BLaER1 treated with 17β-estradiol and CSF1 and Interleukin-3, amounts not matched to agents 10 nM and 100 nM (cell line): Measurements from ENCODE around the gene KRT31.
"Not testable (repeated sequence)": the region's sequence is repeated elsewhere in the genome, so short reads cannot be mapped to it uniquely, and the experiment has no call there.

Experiments used
- H3K27ac ChIP-seq, 11 experiments: shearing (Covaris generic); formaldehyde crosslinking; 2 replicates each; pipeline ENCODE4 v1.8.1; 2022
- H3K27me3 ChIP-seq, 11 experiments: shearing (Covaris generic); formaldehyde crosslinking; 2 replicates each; pipeline ENCODE4 v1.8.1; 2022
- H3K36me3 ChIP-seq, 11 experiments: shearing (Covaris generic); formaldehyde crosslinking; 2 replicates each; pipeline ENCODE4 v1.8.1; 2022
- H3K4me1 ChIP-seq, 10 experiments: shearing (Covaris generic); formaldehyde crosslinking; 2 replicates each; pipeline ENCODE4 v1.8.1; 2022
- H3K4me2 ChIP-seq, 11 experiments: shearing (Covaris generic); formaldehyde crosslinking; 2 replicates each; pipeline ENCODE4 v1.8.1; 2022
- H3K4me3 ChIP-seq, 10 experiments: shearing (Covaris generic); formaldehyde crosslinking; 2 replicates each; pipeline ENCODE4 v1.8.1; 2022
- H3K9ac ChIP-seq, 11 experiments: shearing (Covaris generic); formaldehyde crosslinking; 2 replicates each; pipeline ENCODE4 v1.8.1; 2022
- H3K9me3 ChIP-seq, 11 experiments: shearing (Covaris generic); formaldehyde crosslinking; replicated peaks in 1 of 11; 2 replicates each; pipeline ENCODE4 v1.8.1; 2022
- H4K20me1 ChIP-seq, 11 experiments: shearing (Covaris generic); formaldehyde crosslinking; 2 replicates each; pipeline ENCODE4 v1.8.1; 2022
- Cebpa-rat ChIP-seq, 11 experiments: shearing (Covaris generic); IDR thresholded peaks; 2 replicates each; pipeline ENCODE4 v1.8.1; 2022

Gene KRT31

DNA sequence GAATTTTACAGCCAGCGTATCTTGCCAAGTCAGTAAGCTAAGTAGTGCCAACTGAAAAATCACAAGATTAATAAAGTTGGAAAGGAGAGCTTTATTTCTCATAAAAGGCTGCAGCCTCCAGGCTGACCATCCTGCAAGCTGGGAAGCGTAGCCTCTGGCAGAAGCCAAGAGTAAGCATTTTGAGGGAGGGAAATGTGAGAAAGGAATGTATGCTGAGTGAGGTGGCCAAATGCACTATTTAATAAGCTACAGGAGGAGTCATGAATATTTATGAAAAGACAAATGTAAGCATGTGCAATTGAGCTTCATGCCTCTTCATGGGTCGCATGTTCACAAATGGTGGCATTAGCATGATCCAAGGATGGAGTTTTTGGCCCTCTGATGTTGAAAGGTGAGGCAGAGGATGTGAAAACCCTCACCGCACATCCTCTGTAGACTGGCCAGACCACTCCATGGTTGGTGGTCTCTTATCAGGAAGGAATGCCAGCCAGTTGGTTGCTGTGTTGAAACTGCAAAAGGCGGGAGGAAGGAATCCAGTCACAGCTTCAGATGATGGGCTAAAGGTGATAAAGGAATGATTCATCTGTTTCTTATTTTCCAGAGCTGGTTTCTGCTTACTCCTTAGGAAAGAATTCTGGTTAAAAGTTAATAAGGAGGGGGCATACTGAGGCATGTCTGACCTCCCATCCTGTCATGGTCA is 37.0 kb downstream of the KRT31 start:
- H4K20me1 ChIP-seq = no peaks in the 10 kb centered on the region
- H3K27ac ChIP-seq = no peak overlapping the region
- TF ChIP-seq Cebpa-rat (IDR thresholded peaks at IDR 0.05) = no peak
- H3K4me3 ChIP-seq = no peak overlapping the region
- no peaks in the 10 kb centered on the region for H3K4me1 ChIP-seq
- no peaks in the 10 kb centered on the region for H3K27me3 ChIP-seq
- H3K36me3 ChIP-seq = no peaks in the 10 kb centered on the region
- no peak overlapping the region for H3K4me2 ChIP-seq
- no peak overlapping the region for H3K9ac ChIP-seq
- H3K9me3 ChIP-seq = peaks cover 0 to 13% (median 5%) of the 10 kb centered on the region in 11 experiments; a peak in 10 of 22 replicates

DNA sequence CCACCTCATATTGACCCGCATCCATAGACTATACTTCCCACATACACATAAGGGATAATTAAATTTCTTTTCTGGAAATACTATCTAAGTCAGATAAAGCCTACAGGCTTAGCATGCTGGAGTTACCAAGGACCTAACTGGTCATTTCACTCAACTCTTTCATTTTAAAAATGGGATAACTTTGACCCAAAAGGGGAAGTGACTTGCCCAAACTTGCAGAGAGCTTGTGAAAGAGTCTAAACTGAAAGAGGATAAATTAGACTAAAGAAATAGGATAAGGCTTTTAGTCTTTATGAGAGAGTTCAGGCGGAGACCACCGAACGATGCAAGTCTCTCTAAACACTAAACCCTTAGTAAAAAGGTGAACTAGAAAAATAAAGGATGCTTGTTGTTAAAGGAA is 42.9 kb downstream of the KRT31 start:
- Histone ChIP-seq H3K27me3 (no peaks in the 10 kb centered on the region), H3K4me2 (peak overlapping the region in 4 of 11 experiments; percentile 27 to 57 (median 34); a peak in 6 of 22 replicates), H3K4me1 (peaks cover 0 to 10% (median 2%) of the 10 kb centered on the region in 10 experiments; a peak in 7 of 20 replicates), H3K4me3 (no peak overlapping the region), H4K20me1 (no peaks in the 10 kb centered on the region), H3K27ac (peak overlapping the region in 2 of 11 experiments; percentile 0 to 42; a peak in 1 of 22 replicates), H3K9me3 (peaks cover 0 to 6% (median 5%) of the 10 kb centered on the region in 11 experiments; a peak in 10 of 22 replicates), H3K36me3 (no peaks in the 10 kb centered on the region), H3K9ac (no peak overlapping the region)
- peak in 1 of 11 experiments; percentile 43; a peak in 1 of 22 replicates for TF ChIP-seq Cebpa-rat (IDR thresholded peaks at IDR 0.05)

DNA sequence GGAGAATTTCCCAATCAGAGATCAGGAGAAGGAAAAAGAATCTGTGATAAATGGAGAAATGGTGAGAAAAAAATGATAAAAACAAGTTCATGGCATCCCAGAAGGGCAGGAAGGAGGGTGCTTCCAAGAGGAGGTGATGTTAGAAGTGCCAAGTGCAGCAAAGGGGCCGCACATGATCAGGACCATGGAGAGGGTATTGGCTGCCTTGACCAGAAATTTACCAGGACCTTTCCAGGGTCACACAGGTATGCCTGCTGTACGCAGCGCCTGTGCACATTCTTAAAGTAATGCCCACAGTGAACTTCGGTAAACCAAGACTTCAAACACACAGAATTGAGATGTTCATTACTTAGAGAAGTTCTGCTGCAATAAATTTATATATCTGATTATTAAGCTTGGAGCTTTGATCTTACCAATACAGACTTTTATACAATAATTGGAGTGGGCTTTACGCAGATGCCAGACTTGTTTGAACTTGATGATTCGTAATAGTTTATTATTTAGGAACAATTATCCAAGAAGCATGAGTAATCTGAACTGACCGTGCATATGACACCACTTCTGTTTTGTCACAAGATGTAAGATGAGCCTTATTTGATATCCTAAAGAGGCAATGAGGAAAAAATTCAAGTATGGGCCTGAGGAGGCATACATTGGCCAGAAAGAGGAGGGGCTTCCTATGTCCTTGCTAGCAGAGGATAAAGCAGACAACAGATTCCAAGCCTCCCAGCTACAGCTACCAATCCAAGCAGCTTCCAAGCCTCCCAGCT is 44.6 kb downstream of the KRT31 start:
- Histone ChIP-seq H4K20me1 (no peaks in the 10 kb centered on the region), H3K36me3 (no peaks in the 10 kb centered on the region), H3K4me1 (peaks cover 0 to 17% (median 2%) of the 10 kb centered on the region in 10 experiments; a peak in 7 of 20 replicates), H3K9me3 (peaks cover 0 to 6% (median 5%) of the 10 kb centered on the region in 11 experiments; a peak in 10 of 22 replicates), H3K27me3 (no peaks in the 10 kb centered on the region), H3K4me3 (no peak overlapping the region), H3K9ac (no peak overlapping the region), H3K4me2 (no peak overlapping the region), H3K27ac (no peak overlapping the region)
- no peak for TF ChIP-seq Cebpa-rat (IDR thresholded peaks at IDR 0.05)

DNA sequence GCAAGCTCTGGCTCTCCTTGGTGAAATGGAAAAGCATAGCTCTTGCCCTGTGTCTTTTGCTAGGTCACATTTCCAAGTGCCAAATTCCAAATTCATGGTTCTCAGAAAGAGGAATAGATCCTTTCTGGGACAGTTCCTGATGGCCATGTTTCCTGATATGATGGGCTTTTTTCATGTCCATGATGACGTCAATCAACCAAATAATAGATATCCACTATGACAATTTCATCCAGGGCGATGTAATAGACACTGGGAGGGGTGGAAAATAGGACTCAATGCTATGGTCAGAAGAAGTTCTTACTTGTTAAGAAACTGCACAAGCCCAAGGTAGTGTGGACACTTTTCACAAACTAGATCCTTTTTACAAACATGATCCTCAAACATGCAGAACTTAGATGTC is 46.2 kb downstream of the KRT31 start:
- Histone ChIP-seq H3K4me3 (no peak overlapping the region), H3K27me3 (no peaks in the 10 kb centered on the region), H4K20me1 (no peaks in the 10 kb centered on the region), H3K4me2 (no peak overlapping the region), H3K27ac (no peak overlapping the region), H3K36me3 (no peaks in the 10 kb centered on the region), H3K9ac (no peak overlapping the region), H3K9me3 (peaks cover 0 to 3% (median 3%) of the 10 kb centered on the region in 11 experiments; a peak in 10 of 22 replicates), H3K4me1 (peaks cover 0 to 24% (median 2%) of the 10 kb centered on the region in 10 experiments; a peak in 7 of 20 replicates)
- no peak for TF ChIP-seq Cebpa-rat (IDR thresholded peaks at IDR 0.05)

DNA sequence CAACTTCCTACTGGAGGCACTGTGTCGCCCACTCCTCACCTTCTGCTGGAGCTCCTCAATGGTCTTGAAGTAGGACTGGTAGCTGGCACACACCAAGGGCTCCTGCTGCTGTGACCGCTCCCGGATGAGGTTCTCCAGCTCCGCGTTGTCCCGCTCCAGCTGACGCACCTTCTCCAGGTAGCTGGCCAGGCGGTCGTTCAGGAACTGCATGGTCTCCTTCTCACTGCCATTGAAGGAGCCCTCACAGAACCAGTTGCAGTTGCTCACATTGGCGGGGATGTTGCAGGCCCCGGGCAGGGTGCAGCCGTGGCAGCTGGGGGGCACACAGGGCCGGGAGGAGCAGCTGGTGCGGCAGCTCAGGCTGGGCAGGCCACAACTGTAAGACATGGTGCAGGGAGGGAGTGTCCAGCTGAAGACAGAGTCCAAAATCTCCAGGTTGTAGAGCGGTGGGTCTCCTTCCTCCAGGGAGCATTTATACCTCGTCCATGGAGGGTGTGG is 47.0 kb downstream of the KRT31 start, which contains the start of gene KRT33A:
Gene KRT33A, minus strand, starts transcription at position 448 of the 498 bp plus-strand sequence. Its CDS starts 61 bp downstream, at position 387.
- H3K9me3 ChIP-seq, H3K4me2 ChIP-seq, H4K20me1 ChIP-seq, H3K36me3 ChIP-seq, H3K27ac ChIP-seq, H3K9ac ChIP-seq, H3K27me3 ChIP-seq, H3K4me3 ChIP-seq: not testable (repeated sequence)
- H3K4me1 ChIP-seq = peaks cover 0 to 24% (median 2%) of the 10 kb centered on the region in 10 experiments; a peak in 7 of 20 replicates

DNA sequence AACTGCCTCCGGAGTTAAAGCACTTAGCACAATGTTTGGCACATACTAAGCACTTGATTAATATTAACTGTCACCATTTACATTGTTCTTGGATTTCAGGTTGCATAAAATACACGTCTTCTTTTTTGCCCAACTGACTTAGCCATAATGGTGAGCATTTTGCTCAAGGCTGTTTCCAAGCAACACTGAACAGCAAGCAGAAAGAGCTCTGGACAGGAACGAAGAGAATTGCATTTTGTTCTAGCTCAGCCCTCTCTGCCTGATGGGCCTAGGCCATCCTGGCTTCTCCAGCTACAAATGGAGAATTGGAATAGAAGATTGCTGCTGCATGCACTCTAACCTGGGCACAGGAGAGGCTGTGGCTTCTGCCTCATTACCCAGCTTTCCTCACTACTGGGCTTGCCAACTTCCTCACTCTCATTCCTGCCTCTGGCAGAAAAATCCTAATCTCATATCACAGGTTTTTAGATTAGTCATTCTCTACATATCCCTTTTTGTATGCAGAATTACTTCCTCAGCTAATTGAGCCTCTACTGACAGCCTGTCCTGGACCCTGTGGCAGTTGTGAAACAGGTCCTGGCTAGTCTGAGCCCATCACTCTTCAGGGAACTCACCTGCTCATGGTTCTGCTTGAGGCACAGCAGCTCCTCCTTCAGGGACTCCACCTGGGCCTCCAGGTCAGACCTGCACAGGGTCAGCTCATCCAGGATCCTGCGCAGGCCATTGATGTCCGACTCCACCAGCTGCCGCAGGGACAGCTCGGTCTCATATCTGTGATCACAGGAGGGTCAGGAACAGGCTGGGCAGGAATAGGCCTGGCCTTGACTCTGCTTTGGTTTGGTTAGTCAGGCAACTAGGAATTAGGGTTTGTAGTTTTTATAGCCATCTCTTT is 49.3 kb downstream of the KRT31 start:
- 0 out of 22 replicates have a peak overlapping the region, but pooled peaks of 1 of the 11 experiments have one; percentile 15 for H3K4me2 ChIP-seq
- H3K4me1 ChIP-seq = peaks cover 0 to 14% (median 0%) of the 10 kb centered on the region in 10 experiments; a peak in 2 of 20 replicates
- no peak overlapping the region for H3K4me3 ChIP-seq
- no peak overlapping the region for H3K9ac ChIP-seq
- H3K36me3 ChIP-seq = no peaks in the 10 kb centered on the region
- peaks cover 2 to 8% (median 7%) of the 10 kb centered on the region in 11 experiments; a peak in 20 of 22 replicates for H3K9me3 ChIP-seq
- no peaks in the 10 kb centered on the region for H4K20me1 ChIP-seq
- TF ChIP-seq Cebpa-rat (IDR thresholded peaks at IDR 0.05) = no peak
- H3K27ac ChIP-seq = no peak overlapping the region
- H3K27me3 ChIP-seq = no peaks in the 10 kb centered on the region

DNA sequence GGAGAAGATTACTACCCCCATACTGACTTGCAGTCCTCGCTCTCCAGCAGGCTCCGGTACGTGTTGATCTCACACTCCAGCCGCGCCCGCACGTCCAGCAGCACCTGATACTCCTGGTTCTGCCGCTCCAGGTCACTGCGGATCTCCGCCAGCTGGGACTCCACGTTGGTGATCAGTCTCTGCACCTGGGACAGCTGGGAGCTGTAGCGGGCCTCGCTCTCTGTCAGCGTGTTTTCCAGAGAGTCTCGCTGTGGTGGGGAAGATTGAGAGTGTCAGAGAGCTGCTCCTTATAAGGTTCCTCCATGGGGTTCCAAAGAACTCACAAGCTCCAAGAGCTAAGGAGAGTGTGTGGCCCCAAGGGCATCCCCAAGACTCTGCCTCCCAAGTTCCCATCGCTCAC is 51.0 kb downstream of the KRT31 start:
- not testable (repeated sequence) for H3K36me3 ChIP-seq, H3K9ac ChIP-seq, H3K27ac ChIP-seq, H4K20me1 ChIP-seq, H3K4me3 ChIP-seq, H3K27me3 ChIP-seq, H3K4me2 ChIP-seq
- Histone ChIP-seq H3K4me1 (peaks cover 0 to 15% (median 0%) of the 10 kb centered on the region in 10 experiments; a peak in 3 of 20 replicates), H3K9me3 (peaks cover 19 to 25% (median 24%) of the 10 kb centered on the region in 11 experiments)

DNA sequence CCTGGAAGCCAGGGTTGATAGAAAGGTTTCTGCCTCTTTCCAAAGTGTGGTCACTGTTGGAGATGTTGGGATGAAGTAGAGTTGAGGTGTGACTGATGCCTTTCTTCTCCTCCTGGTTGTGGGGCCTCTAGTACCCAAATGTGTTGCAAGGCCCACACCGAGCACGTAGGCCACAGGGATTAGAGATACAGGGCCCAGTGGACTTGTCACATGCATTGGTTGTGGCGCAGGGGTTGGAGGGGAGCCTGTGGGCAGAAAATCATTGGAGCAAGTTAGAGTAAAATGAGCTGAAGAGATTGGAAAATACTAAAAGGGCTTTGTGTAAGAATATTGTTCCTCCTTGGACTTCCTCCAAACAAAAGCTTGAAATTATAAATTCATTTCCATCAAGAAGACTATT is 51.4 kb downstream of the KRT31 start:
- H3K4me1 ChIP-seq = peaks cover 0 to 20% (median under 1%) of the 10 kb centered on the region in 10 experiments; a peak in 8 of 20 replicates
- no peak overlapping the region for H3K4me2 ChIP-seq

More for the DNA sequence above, 51.4 kb downstream of the KRT31 start:
- Histone ChIP-seq H3K9ac (no peak overlapping the region), H3K36me3 (no peaks in the 10 kb centered on the region), H3K4me3 (no peak overlapping the region), H3K27me3 (no peaks in the 10 kb centered on the region), H3K27ac (no peak overlapping the region), H3K9me3 (peaks cover 23 to 30% (median 26%) of the 10 kb centered on the region in 11 experiments), H4K20me1 (no peaks in the 10 kb centered on the region)
- no peak for TF ChIP-seq Cebpa-rat (IDR thresholded peaks at IDR 0.05)
